ENCODE results near the gene CAPZA3. TPM values are rescaled to one million over a fixed set of nuclear protein-coding genes. Genes with fewer than 3 reads are reported as not detected.
"Not testable (repeated sequence)": the region's sequence is repeated elsewhere in the genome, so short reads cannot be mapped to it uniquely, and the experiment has no call there.

The CAPZA3 gene, protein sequence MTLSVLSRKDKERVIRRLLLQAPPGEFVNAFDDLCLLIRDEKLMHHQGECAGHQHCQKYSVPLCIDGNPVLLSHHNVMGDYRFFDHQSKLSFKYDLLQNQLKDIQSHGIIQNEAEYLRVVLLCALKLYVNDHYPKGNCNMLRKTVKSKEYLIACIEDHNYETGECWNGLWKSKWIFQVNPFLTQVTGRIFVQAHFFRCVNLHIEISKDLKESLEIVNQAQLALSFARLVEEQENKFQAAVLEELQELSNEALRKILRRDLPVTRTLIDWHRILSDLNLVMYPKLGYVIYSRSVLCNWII
- total RNA-seq (1 to 10 TPM in 1 of 5 donors, not detected in 4; 1.8 TPM), polyA plus RNA-seq (1 to 10 TPM; 2.1 to 7.3 (median 4.3) TPM)
- long read RNA-seq, donor 1: 0 reads
- long read RNA-seq, donor 2: 0 reads
- long read RNA-seq, donor 3: 0 reads
- long read RNA-seq, donor 4: 0 reads
- long read RNA-seq, donor 5: 0 reads
- long read RNA-seq, donor 6, partial matches to known transcripts: 0 of 3 reads
- long read RNA-seq, donor 6, other reads (novel, unspliced or antisense): 0 of 3 reads
- long read RNA-seq, donor 7: 0 reads
- long read RNA-seq, donor 8, partial matches to known transcripts: 0 of 2 reads
- long read RNA-seq, donor 8, other reads (novel, unspliced or antisense): 0 of 2 reads
- long read RNA-seq, donor 9: 0 reads
- long read RNA-seq, donor 10: 0 reads

DNA sequence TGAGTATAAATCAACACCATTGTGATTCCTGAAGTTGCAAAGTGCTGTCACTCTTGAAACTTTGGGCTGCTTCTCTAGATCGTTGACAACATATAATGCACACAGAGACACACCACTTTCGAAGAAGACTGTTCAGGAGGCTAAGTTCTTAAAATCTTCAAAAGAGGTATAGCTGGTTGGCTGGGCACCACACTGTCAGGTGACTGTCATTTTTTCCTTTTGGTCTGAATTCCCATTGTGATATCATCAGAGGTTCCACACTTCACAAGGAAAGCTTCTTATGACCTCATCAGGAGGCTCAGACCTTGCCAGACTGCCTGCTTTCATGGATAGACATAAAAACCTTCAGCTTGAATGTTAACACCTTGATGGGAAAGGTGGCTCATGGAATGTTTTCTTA, at the start of gene CAPZA3, which contains the start of gene PLCZ1:
CAPZA3 (plus strand) TSS at position 301 of the 400 bp plus-strand sequence. CDS start 150 bp downstream, outside the sequence.
PLCZ1 (minus strand) TSS at position 194 of the 400 bp plus-strand sequence. CDS start 641 bp downstream, outside the sequence.
- Histone ChIP-seq H3K27me3 (no peaks in the 10 kb centered on the region), H3K4me1 (no peaks in the 10 kb centered on the region), H3K36me3 (no peaks in the 10 kb centered on the region), H3K4me3 (no peak within 1 kb of the TSS), H3K9me3 (peaks cover 4 to 21% (median 16%) of the 10 kb centered on the region in 4 donors), H3K27ac (no peak within 1 kb of the TSS)
- DNase-seq: no peak
- intact Hi-C loops (cut with DNase I; ENCODE audit: low total_unique reads): no loop called here
- WGBS, 5 donors: 76 to 87% (median 80%) methylated on average over 2 of the region's 2 CpGs
- TF ChIP-seq EP300 (IDR thresholded peaks at IDR 0.05): no peak
- TF ChIP-seq POLR2AphosphoS5 (IDR thresholded peaks at IDR 0.05): no peak
- TF ChIP-seq, protein P1, sequence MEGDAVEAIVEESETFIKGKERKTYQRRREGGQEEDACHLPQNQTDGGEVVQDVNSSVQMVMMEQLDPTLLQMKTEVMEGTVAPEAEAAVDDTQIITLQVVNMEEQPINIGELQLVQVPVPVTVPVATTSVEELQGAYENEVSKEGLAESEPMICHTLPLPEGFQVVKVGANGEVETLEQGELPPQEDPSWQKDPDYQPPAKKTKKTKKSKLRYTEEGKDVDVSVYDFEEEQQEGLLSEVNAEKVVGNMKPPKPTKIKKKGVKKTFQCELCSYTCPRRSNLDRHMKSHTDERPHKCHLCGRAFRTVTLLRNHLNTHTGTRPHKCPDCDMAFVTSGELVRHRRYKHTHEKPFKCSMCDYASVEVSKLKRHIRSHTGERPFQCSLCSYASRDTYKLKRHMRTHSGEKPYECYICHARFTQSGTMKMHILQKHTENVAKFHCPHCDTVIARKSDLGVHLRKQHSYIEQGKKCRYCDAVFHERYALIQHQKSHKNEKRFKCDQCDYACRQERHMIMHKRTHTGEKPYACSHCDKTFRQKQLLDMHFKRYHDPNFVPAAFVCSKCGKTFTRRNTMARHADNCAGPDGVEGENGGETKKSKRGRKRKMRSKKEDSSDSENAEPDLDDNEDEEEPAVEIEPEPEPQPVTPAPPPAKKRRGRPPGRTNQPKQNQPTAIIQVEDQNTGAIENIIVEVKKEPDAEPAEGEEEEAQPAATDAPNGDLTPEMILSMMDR (IDR thresholded peaks at IDR 0.05): no peak
- no peak for TF ChIP-seq POLR2A (IDR thresholded peaks at IDR 0.05)

- DNase-seq: no peak
- Histone ChIP-seq H3K4me1 (no peaks in the 10 kb centered on the region), H3K27ac (no peak overlapping the region), H3K27me3 (no peaks in the 10 kb centered on the region), H3K4me3 (no peak overlapping the region), H3K9me3 (no peaks in the 10 kb centered on the region), H3K36me3 (no peaks in the 10 kb centered on the region)
- TF ChIP-seq, protein P1 (IDR thresholded peaks at IDR 0.05): no peak
- TF ChIP-seq POLR2AphosphoS5 (IDR thresholded peaks at IDR 0.05): no peak
- no peak for TF ChIP-seq EP300 (IDR thresholded peaks at IDR 0.05)
- no peak for TF ChIP-seq POLR2A (IDR thresholded peaks at IDR 0.05)
- intact Hi-C loops (cut with DNase I; ENCODE audit: low total_unique reads): no loop called here
- 68 to 83% (median 73%) methylated on average over 3 of the region's 3 CpGs for WGBS, 5 donors
These were observed 48.1 kb upstream of the CAPZA3 start for GRCh38 chr12:18689771-18690170.

DNA sequence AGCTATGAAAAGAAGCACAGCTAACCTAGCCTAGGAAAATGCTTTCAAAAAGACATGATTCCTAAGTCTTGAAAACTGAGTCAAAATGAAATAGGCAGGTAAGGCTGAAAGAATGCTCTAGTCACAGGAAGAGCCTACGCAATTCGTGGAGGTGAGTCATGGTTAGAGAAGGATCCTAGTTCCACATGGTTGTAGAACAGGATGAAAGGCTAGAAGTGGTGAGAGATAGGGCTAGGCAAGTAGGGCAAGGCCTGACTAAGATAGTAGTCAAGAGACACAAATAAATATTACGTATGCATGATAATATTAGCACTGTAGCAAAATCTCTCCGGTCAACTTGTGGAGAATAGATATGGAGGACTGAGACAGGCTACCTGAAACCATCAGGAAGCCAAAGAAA, 47.3 kb upstream of the CAPZA3 start:
- TF ChIP-seq POLR2A (IDR thresholded peaks at IDR 0.05) (no peak), POLR2AphosphoS5 (IDR thresholded peaks at IDR 0.05) (no peak), EP300 (IDR thresholded peaks at IDR 0.05) (no peak)
- TF ChIP-seq, protein P1 (IDR thresholded peaks at IDR 0.05): no peak
- intact Hi-C loops (cut with DNase I; ENCODE audit: low total_unique reads): no loop called here
- no peak overlapping the region for H3K27ac ChIP-seq
- no peak overlapping the region for H3K4me3 ChIP-seq
- WGBS, 5 donors: 87 to 97% (median 92%) methylated on average over 4 of the region's 4 CpGs
- H3K9me3 ChIP-seq: no peaks in the 10 kb centered on the region
- H3K4me1 ChIP-seq: no peaks in the 10 kb centered on the region
- no peaks in the 10 kb centered on the region for H3K36me3 ChIP-seq
- no peaks in the 10 kb centered on the region for H3K27me3 ChIP-seq
- DNase-seq: no peak

DNA sequence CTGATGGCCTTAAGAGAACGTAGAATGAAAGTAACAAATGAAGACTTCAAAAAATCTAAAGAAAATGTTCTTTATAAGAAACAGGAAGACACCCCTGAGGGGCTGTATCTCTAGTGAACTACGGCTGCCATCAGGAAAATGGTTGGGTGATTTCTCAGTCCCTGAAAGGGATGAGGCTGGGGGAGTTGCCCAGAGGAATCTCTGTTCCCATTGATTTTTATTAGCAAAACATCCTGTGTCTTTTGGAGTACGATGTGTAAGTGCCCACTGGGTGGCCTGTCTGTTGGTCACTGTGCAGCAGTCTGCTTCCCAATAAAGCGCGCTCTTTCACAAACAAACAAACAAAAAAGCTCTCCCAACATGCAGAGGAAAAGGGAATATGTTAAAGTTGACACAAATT, 43.9 kb upstream of the CAPZA3 start:
- H3K27me3 ChIP-seq; H3K27ac ChIP-seq; H3K4me1 ChIP-seq; DNase-seq; H3K36me3 ChIP-seq; H3K9me3 ChIP-seq; H3K4me3 ChIP-seq; intact Hi-C loops (cut with DNase I; ENCODE audit: low total_unique reads): not testable (repeated sequence)
- 88 to 93% (median 88%) methylated on average over 5 of the region's 5 CpGs for WGBS, 5 donors
